Activated T-helper 2 cell treated with anti-CD3 and anti-CD28 coated beads, Interferon-gamma antibody, Interleukin-2, Interleukin-4, amounts not matched to agents 10 μg/mL and 5 μg/mL and 100 μg/mL, durations not matched to agents 14 hours and 24 hours and 36 hours (primary cell): Measurements from ENCODE around the gene MYRF. TPM values are rescaled to one million over a fixed set of nuclear protein-coding genes. Genes with fewer than 3 reads are reported as not detected.

Experiments
- DNase-seq: peaks from one replicate; pipeline ENCODE4 v3.0.0; 2021; ENCODE audit warnings: low spot score
- H3K27ac Mint-ChIP-seq: one replicate; pipeline ENCODE4 v1.8.0; 2021; ENCODE audit warnings: mixed read lengths
- H3K27me3 Mint-ChIP-seq: one replicate; pipeline ENCODE4 v1.8.0; 2021; ENCODE audit warnings: low read depth, mixed read lengths
- H3K36me3 Mint-ChIP-seq: one replicate; pipeline ENCODE4 v1.8.0; 2021; ENCODE audit warnings: low read depth, mixed read lengths
- H3K4me1 Mint-ChIP-seq: one replicate; pipeline ENCODE4 v1.8.0; 2021; ENCODE audit warnings: low read depth, mixed read lengths
- H3K4me3 Mint-ChIP-seq: one replicate; pipeline ENCODE4 v1.8.0; 2021; ENCODE audit warnings: low read depth, mild to moderate bottlenecking, moderate library complexity, mixed read lengths
- H3K9me3 Mint-ChIP-seq: one replicate; pipeline ENCODE4 v1.8.0; 2021; ENCODE audit warnings: mixed read lengths
- intact Hi-C: fragments of 100-400 bp; cut with micrococcal nuclease; formaldehyde crosslinking; loops from one replicate; pipeline ENCODE4 v1.15.1; 2023
- total RNA-seq: library from RNA; stranded (reverse); gene quantifications from 2 replicates; pipeline ENCODE4 v1.2.3, GENCODE V29; 2022

MYRF gene
- total RNA-seq, 1 donor from 2014 or later, result 1.8 TPM

DNA sequence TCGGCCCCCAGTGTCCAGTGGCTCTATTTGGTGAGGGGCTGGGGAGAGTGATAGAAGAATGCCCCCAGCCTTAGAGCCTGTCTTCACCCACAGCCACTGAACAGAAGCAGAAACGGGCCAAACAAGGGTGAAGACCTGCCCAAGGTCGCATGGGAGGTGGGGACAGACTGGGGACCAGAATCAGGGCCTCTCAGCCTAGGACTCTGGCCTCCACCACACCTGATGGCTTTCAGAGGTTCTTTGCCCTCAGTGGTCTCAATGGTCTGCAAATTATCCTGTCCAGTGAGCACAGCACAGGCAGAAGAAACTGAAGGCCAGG lies 4.5 kb upstream of the MYRF start:
- H3K4me1 Mint-ChIP-seq, result peaks cover 3% of the 10 kb centered on the region

GRCh38 chr11:61749591-61750217 lies 2.7 kb upstream of the MYRF start:
- H3K27me3 Mint-ChIP-seq, result peaks cover 27% of the 10 kb centered on the region
- H3K4me3 Mint-ChIP-seq, result no peak overlapping the region
- H3K36me3 Mint-ChIP-seq, result no peaks in the 10 kb centered on the region
- intact Hi-C loops, result loop anchor here (2.0 kb wide), 1 partner anchor 27 kb away; no protein-coding TSS in a partner anchor
- H3K27ac Mint-ChIP-seq, result no peak overlapping the region
- DNase-seq, result no peak
- no peaks in the 10 kb centered on the region for H3K9me3 Mint-ChIP-seq
- H3K4me1 Mint-ChIP-seq, result peaks cover 8% of the 10 kb centered on the region

More for the DNA sequence above, 4.5 kb upstream of the MYRF start:
- no peak overlapping the region for H3K27ac Mint-ChIP-seq
- no peaks in the 10 kb centered on the region for H3K36me3 Mint-ChIP-seq
- H3K27me3 Mint-ChIP-seq, result peaks cover 17% of the 10 kb centered on the region
- intact Hi-C loops, result no loop called here
- H3K9me3 Mint-ChIP-seq, result no peaks in the 10 kb centered on the region
- H3K4me3 Mint-ChIP-seq, result no peak overlapping the region
- no peak for DNase-seq

DNA sequence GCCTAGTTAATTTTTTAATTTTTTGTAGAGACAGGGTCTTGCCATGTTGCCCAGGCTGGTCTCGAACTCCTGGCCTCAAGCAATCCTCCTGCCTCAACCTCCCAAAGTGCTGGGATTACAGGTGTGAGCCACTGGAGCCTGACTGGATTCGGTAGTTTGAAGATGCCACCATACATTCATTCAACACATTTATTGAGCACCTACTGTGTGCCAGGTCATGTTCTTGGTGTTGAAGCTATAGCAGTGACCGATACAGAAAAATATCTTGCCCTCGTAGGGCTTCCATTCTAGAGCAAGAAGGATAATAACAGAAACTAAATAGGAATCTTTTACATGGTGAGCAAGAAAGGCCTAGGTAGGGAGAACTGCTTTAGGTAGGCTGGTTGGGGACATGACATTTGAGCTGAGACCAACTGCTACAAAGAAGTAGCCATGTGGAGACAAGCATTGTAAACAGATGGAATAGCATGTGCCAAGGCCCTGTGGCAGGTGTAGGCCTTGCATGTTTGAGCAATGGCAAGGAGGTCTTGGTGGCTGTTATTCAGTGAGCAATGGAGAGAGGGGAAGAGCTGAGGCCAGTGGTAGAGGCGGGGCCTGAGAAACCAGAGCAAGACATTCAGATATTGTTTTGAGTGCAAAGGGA lies 1.7 kb upstream of the MYRF start:
- no peak for DNase-seq
- Mint-ChIP-seq H3K36me3 (no peaks in the 10 kb centered on the region), H3K27me3 (peaks cover 27% of the 10 kb centered on the region), H3K4me1 (peaks cover 8% of the 10 kb centered on the region), H3K4me3 (no peak overlapping the region), H3K27ac (no peak overlapping the region), H3K9me3 (no peaks in the 10 kb centered on the region)
- intact Hi-C loops, result loop anchor here (2.0 kb wide), 1 partner anchor 26 kb away; no protein-coding TSS in a partner anchor

DNA sequence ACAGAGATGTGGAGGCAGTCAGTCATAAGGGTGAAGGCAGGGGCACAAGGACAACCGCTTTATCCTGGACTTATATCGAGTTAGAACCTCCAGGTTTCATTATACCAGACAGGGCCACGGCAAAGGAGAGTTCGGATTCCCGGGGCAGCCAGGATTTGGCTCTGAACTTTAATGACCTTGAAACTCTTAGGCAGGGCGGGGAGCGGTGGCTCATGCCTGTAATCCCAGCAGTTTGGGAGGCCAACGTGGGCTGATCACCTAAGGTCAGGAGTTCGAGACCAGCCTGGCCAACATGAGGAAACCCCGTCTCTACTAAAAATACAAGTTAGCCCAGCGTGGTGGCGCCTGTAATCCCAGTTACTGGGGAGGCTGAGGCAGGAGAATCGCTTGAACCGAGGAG lies 1.1 kb upstream of the MYRF start:
- Mint-ChIP-seq H3K4me3 (no peak overlapping the region), H3K27me3 (peaks cover 27% of the 10 kb centered on the region), H3K36me3 (no peaks in the 10 kb centered on the region), H3K27ac (no peak overlapping the region), H3K4me1 (peaks cover 11% of the 10 kb centered on the region), H3K9me3 (no peaks in the 10 kb centered on the region)
- no peak for DNase-seq
- intact Hi-C loops, result loop anchor here (2.0 kb wide), 1 partner anchor 25 kb away; no protein-coding TSS in a partner anchor

- H3K27ac Mint-ChIP-seq, result no peak overlapping the region
- no peaks in the 10 kb centered on the region for H3K9me3 Mint-ChIP-seq
- H3K27me3 Mint-ChIP-seq, result peaks cover 27% of the 10 kb centered on the region
- DNase-seq, result no peak
- peak overlapping the region; percentile 72 for H3K4me3 Mint-ChIP-seq
- peaks cover 13% of the 10 kb centered on the region for H3K4me1 Mint-ChIP-seq
- no peaks in the 10 kb centered on the region for H3K36me3 Mint-ChIP-seq
- intact Hi-C loops, result no loop called here
These were observed 587 bp downstream of the MYRF start for GRCh38 chr11:61752925-61753521.

- no peaks in the 10 kb centered on the region for H3K36me3 Mint-ChIP-seq
- peaks cover 27% of the 10 kb centered on the region for H3K27me3 Mint-ChIP-seq
- H3K9me3 Mint-ChIP-seq, result no peaks in the 10 kb centered on the region
- peak overlapping the region; percentile 72 for H3K4me3 Mint-ChIP-seq
- intact Hi-C loops, result no loop called here
- H3K4me1 Mint-ChIP-seq, result peaks cover 13% of the 10 kb centered on the region
- H3K27ac Mint-ChIP-seq, result no peak overlapping the region
- no peak for DNase-seq
These were observed 1.2 kb downstream of the MYRF start for GRCh38 chr11:61753672-61754071.

DNA sequence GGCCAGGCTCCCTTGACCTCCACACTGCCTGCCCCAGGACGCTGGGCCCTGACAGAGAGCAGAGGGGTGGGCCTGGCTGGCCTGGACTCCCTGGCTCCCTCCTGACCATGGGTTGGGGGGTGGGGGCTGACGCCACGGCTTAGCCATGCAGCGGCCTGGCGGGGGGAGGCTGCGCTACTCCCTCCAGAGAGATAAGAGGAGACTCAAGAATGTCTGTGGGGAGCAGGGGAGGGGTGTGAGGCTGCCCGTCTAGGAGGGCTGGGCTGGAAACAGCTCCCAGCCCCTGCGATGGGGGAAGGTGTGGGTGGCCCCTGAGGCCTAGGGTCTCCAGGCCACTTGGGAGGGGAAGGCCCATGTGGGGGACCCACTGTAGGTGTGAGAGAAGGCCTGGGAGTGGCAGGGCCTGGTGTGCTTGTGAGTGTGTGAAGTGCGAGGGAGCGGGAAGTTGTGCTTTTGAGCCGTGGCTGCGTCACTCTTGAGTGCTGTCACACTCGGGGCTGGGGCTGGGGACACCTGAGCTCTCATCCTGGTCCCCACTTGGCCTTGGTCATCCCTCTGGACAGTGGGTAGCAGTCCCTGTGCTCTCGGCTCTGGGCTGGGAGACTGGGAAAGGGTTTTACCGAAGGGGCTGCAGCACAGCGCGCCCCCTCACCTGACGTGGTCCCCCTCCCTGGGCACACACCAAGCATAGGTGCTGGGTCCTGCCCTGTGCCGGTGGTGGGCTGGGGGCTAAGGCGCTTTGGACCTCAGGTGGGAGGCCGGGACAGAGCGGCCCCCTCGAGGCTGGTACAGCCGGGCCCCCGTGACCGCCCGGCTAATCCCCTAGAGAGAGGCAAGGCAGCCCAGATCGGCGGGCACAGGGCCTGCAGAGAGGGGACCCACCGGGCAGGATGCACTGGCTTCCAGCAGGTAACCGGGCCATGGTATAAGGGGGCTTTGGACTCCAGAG lies 2.4 kb downstream of the MYRF start:
- Mint-ChIP-seq H3K4me3 (no peak overlapping the region), H3K27me3 (peaks cover 23% of the 10 kb centered on the region), H3K27ac (no peak overlapping the region), H3K36me3 (no peaks in the 10 kb centered on the region), H3K4me1 (peaks cover 13% of the 10 kb centered on the region), H3K9me3 (no peaks in the 10 kb centered on the region)
- intact Hi-C loops, result no loop called here
- no peak for DNase-seq

DNA sequence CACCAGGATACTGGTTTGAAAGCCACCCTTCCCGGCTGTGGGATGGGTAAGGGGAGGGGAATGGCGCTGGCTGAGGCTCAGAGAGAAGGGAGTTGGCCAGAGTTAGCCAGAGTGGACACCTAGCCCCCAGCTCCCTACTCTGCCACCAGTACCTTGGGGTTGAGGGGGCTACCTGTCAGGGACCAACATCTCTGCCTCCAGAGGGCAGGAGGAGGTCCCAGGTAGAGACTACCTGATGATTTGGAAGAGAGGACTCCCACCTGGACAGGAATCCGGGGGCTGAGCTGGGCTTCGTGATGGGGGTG lies 3.7 kb downstream of the MYRF start:
- no peaks in the 10 kb centered on the region for H3K36me3 Mint-ChIP-seq
- H3K4me1 Mint-ChIP-seq, result peaks cover 11% of the 10 kb centered on the region
- intact Hi-C loops, result no loop called here
- no peak overlapping the region for H3K4me3 Mint-ChIP-seq
- peaks cover 17% of the 10 kb centered on the region for H3K27me3 Mint-ChIP-seq
- no peak for DNase-seq
- H3K9me3 Mint-ChIP-seq, result no peaks in the 10 kb centered on the region
- no peak overlapping the region for H3K27ac Mint-ChIP-seq

- no peak overlapping the region for H3K4me3 Mint-ChIP-seq
- intact Hi-C loops, result no loop called here
- H3K4me1 Mint-ChIP-seq, result peaks cover 10% of the 10 kb centered on the region
- no peaks in the 10 kb centered on the region for H3K36me3 Mint-ChIP-seq
- no peak for DNase-seq
- peak overlapping the region; percentile 55 for H3K27ac Mint-ChIP-seq
- H3K9me3 Mint-ChIP-seq, result no peaks in the 10 kb centered on the region
- peaks cover 15% of the 10 kb centered on the region for H3K27me3 Mint-ChIP-seq
These were observed 4.2 kb downstream of the MYRF start for GRCh38 chr11:61756452-61757212.

DNA sequence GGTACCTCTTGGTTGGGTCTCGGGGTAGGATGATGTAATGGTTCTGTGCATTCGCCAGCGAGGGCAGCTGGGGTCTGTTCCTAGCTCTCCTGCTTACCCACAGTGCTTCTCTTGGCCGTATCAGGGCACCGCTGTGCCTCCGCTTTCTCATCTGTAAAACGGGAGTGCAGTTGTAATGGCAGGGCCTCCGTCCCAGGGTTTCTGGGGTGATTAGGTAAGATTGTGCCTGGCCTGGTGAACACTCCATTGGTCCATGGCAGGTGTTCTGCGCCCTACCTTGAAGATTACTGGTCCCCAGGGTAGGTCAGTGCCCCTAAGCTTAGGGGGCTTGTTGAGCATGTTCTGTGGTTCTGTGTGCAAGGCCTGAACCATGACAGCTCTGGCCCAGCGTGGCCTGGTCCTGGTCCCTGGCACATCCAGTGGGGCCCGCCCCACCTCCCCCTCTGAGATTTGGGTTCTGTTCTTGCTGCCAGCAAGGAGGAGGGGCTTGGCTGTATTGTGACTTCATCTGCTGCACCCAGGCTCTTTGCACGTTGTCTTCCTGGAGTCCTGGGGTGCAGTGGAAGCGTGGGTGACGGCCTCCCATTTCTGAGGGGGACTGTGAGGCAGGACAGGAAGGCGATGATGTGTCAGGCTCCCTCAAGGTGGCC lies 4.9 kb downstream of the MYRF start:
- peaks cover 10% of the 10 kb centered on the region for H3K4me1 Mint-ChIP-seq

DNA sequence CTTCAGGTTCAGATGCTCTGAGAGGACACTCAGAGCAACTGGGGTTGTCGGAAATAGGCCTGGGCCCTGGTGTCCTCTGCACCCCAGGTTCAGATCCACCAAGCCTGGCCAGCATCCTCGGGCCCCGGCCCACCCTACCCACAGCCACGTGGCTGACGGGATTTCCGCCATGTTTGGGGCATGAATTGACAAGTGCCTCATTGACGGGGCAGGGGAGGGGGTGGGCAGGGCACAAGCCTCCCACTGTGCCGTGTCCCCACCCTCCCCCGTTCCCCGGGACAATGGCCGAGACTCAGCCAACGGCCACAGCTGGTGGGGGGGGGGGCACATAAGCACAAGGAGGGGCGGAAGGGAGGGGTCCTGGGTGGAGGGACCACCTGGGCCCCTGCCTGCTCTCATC lies 8.5 kb downstream of the MYRF start:
- Mint-ChIP-seq H3K4me1 (peaks cover 5% of the 10 kb centered on the region), H3K4me3 (no peak overlapping the region), H3K36me3 (no peaks in the 10 kb centered on the region), H3K9me3 (no peaks in the 10 kb centered on the region), H3K27me3 (no peaks in the 10 kb centered on the region), H3K27ac (no peak overlapping the region)
- intact Hi-C loops, result no loop called here
- DNase-seq, result no peak

More for the DNA sequence above, 4.9 kb downstream of the MYRF start:
- DNase-seq, result no peak
- H3K4me3 Mint-ChIP-seq, result no peak overlapping the region
- intact Hi-C loops, result no loop called here
- H3K36me3 Mint-ChIP-seq, result no peaks in the 10 kb centered on the region
- H3K9me3 Mint-ChIP-seq, result no peaks in the 10 kb centered on the region
- peaks cover 11% of the 10 kb centered on the region for H3K27me3 Mint-ChIP-seq
- no peak overlapping the region for H3K27ac Mint-ChIP-seq
